Hepatocyte (in vitro differentiated cells): ENCODE measurements around the gene ZBTB1. TPM values are rescaled to one million over a fixed set of nuclear protein-coding genes. Genes with fewer than 3 reads are reported as not detected.

Experiments used
- DNase-seq: peaks from one replicate; pipeline ENCODE4 v3.0.0-alpha.2; 2016; ENCODE audit warnings: low spot score
- H2AFZ ChIP-seq: fragments of 200-600 bp; sonication (generic); 2 replicates; pipeline ENCODE4 v1.6.0; 2016; ENCODE audit warnings: antibody characterized with exemption, mild to moderate bottlenecking
- H3K27ac ChIP-seq: fragments of 200-600 bp; sonication (generic); 2 replicates; pipeline ENCODE4 v1.5.1; 2016; ENCODE audit warnings: mild to moderate bottlenecking
- H3K27me3 ChIP-seq: fragments of 200-600 bp; sonication (generic); 2 replicates; pipeline ENCODE4 v1.6.1; 2016
- H3K36me3 ChIP-seq: fragments of 200-600 bp; sonication (generic); replicated peaks from 2 replicates; pipeline ENCODE4 v1.5.1; 2016; ENCODE audit warnings: low read depth; ENCODE audit not compliant: insufficient read depth
- H3K4me1 ChIP-seq: fragments of 200-600 bp; sonication (generic); 2 replicates; pipeline ENCODE4 v1.5.1; 2016; ENCODE audit warnings: mild to moderate bottlenecking, moderate library complexity; ENCODE audit not compliant: insufficient read depth
- H3K4me2 ChIP-seq: fragments of 200-600 bp; sonication (generic); 2 replicates; pipeline ENCODE4 v1.6.0; 2016
- H3K4me3 ChIP-seq: fragments of 200-600 bp; sonication (generic); 2 replicates; pipeline ENCODE4 v1.5.1; 2016; ENCODE audit warnings: mild to moderate bottlenecking
- H3K79me2 ChIP-seq: fragments of 200-600 bp; sonication (generic); 2 replicates; pipeline ENCODE4 v1.6.0; 2017; ENCODE audit warnings: mild to moderate bottlenecking
- H3K9me2 ChIP-seq: fragments of 200-600 bp; sonication (generic); replicated peaks from 2 replicates; pipeline ENCODE4 v1.6.0; 2017; ENCODE audit warnings: mild to moderate bottlenecking; ENCODE audit not compliant: insufficient read depth
- H3K9me3 ChIP-seq: fragments of 200-600 bp; sonication (generic); 2 replicates; pipeline ENCODE4 v1.5.1; 2016; ENCODE audit warnings: low read depth, mild to moderate bottlenecking
- H4K20me1 ChIP-seq: fragments of 200-600 bp; sonication (generic); 2 replicates; pipeline ENCODE4 v1.6.0; 2016; ENCODE audit warnings: mild to moderate bottlenecking; ENCODE audit not compliant: insufficient read depth, poor library complexity, severe bottlenecking
- CTCF ChIP-seq: fragments of 200-600 bp; sonication (generic); IDR thresholded peaks from 2 replicates; pipeline ENCODE4 v1.5.1; 2016; ENCODE audit warnings: antibody characterized with exemption, mild to moderate bottlenecking; ENCODE audit not compliant: poor library complexity
- EZH2 ChIP-seq: fragments of 200-600 bp; sonication (generic); IDR thresholded peaks from 2 replicates; pipeline ENCODE4 v1.6.1; 2016; ENCODE audit warnings: antibody characterized with exemption, mild to moderate bottlenecking, borderline replicate concordance
- EZH2phosphoT487 ChIP-seq: fragments of 200-600 bp; sonication (generic); IDR thresholded peaks from one replicate; pipeline ENCODE4 v1.6.1; 2018; ENCODE audit warnings: antibody characterized with exemption, mild to moderate bottlenecking, low read depth, moderate library complexity; ENCODE audit not compliant: unreplicated experiment, severe bottlenecking
- WGBS: methylation state at CpG from one replicate; pipeline ENCODE4 v1.1.6; 2016; ENCODE audit warnings: low lambda C conversion rate; ENCODE audit errors: missing lambda C conversion rate; 5-methylcytosine and 5-hydroxymethylcytosine counted together
- polyA plus RNA-seq: library from polyadenylated mRNA; unstranded; fragments of >200 nt; fragmentation: Nextera tagmentation; extraction: Ambion mirVana; gene quantifications from 2 replicates; pipeline ENCODE4 v1.2.1, GENCODE V29; 2016
- total RNA-seq: library from RNA; depleted of rRNA; stranded (reverse); fragments of >200 nt; gene quantifications from 2 replicates; pipeline ENCODE4 v1.2.3, GENCODE V29; 2014

Gene ZBTB1
- total RNA-seq, result 60.4 and 65.3 TPM in 2 replicates
- 23.6 and 30.3 TPM in 2 replicates for polyA plus RNA-seq

DNA sequence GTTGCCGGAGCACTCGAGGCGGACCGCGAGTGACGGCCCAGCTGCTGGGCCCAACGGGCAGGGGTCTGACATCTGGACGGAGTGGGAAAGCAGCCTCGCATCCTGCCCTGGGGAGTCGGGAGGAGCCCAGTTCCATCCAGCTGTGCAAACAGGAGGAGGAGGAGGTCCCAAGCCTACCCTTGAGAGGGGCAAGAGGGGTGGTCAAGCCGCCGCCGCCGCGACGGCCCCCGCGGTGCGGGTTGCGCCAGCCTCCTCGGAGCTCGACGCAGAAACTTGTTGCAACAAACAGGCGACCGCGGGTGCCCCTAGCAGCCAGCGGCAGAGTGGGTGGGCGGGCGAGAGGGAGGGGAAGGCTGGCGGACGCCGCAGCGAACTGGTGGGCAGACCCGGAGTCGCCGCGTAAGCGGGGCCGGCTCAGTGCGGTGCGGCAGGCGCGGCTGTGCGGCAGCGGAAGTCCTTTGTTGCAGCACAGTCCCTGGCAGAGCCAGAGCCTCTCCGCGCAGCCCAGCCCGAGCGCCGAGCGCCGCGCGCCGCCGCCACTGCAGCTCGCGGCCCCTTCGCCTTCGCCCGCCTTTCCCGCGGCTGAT is at the start of gene ZBTB1:
Gene ZBTB1, plus strand, starts transcription at position 461 of the 587 bp plus-strand sequence. CDS start 16,735 bp downstream, outside the sequence.
- peak; percentile 92 for DNase-seq
- Histone ChIP-seq H3K9me2 (no peaks in the 10 kb centered on the region), H3K36me3 (no peaks in the 10 kb centered on the region), H4K20me1 (peaks cover 41% of the 10 kb centered on the region), H3K4me1 (peaks cover 50% of the 10 kb centered on the region), H3K4me2 (peak within 1 kb of the TSS; percentile 90), H3K79me2 (peaks cover 67% of the 10 kb centered on the region), H3K4me3 (peak within 1 kb of the TSS; percentile 91), H3K27me3 (no peaks in the 10 kb centered on the region), H3K9me3 (no peaks in the 10 kb centered on the region), H3K27ac (peak within 1 kb of the TSS; percentile 100), H2AFZ (peak within 1 kb of the TSS; percentile 76)
- under 1% methylated on average over 28 of the region's 63 CpGs for WGBS
- TF ChIP-seq CTCF (no peak), EZH2 (no peak), EZH2phosphoT487 (no peak)

GRCh38 chr14:64459405-64460136 is 45.0 kb upstream of the ZBTB1 start:
- no peak for DNase-seq
- no peak overlapping the region for H3K4me3 ChIP-seq
- no peak overlapping the region for H3K27ac ChIP-seq
- H3K4me2 ChIP-seq, result no peak overlapping the region
- WGBS, result 92% methylated on average over 4 of the region's 4 CpGs
- no peak overlapping the region for H2AFZ ChIP-seq
- no peaks in the 10 kb centered on the region for H3K4me1 ChIP-seq
- no peaks in the 10 kb centered on the region for H3K9me2 ChIP-seq
- TF ChIP-seq CTCF (no peak), EZH2 (no peak), EZH2phosphoT487 (no peak)
- H4K20me1 ChIP-seq, result no peaks in the 10 kb centered on the region
- no peaks in the 10 kb centered on the region for H3K79me2 ChIP-seq
- no peaks in the 10 kb centered on the region for H3K9me3 ChIP-seq
- no peaks in the 10 kb centered on the region for H3K36me3 ChIP-seq
- no peaks in the 10 kb centered on the region for H3K27me3 ChIP-seq

GRCh38 chr14:64461221-64461620 is 43.3 kb upstream of the ZBTB1 start:
- H3K27ac ChIP-seq, result no peak overlapping the region
- no peaks in the 10 kb centered on the region for H3K9me3 ChIP-seq
- TF ChIP-seq EZH2, result no peak
- H3K4me3 ChIP-seq, result no peak overlapping the region
- H3K36me3 ChIP-seq, result no peaks in the 10 kb centered on the region
- no peaks in the 10 kb centered on the region for H3K79me2 ChIP-seq
- H3K4me2 ChIP-seq, result no peak overlapping the region
- H2AFZ ChIP-seq, result no peak overlapping the region
- WGBS, result 86% methylated on average over 3 of the region's 3 CpGs
- H3K4me1 ChIP-seq, result no peaks in the 10 kb centered on the region
- H4K20me1 ChIP-seq, result no peaks in the 10 kb centered on the region
- H3K27me3 ChIP-seq, result no peaks in the 10 kb centered on the region
- H3K9me2 ChIP-seq, result no peaks in the 10 kb centered on the region
- no peak for DNase-seq

DNA sequence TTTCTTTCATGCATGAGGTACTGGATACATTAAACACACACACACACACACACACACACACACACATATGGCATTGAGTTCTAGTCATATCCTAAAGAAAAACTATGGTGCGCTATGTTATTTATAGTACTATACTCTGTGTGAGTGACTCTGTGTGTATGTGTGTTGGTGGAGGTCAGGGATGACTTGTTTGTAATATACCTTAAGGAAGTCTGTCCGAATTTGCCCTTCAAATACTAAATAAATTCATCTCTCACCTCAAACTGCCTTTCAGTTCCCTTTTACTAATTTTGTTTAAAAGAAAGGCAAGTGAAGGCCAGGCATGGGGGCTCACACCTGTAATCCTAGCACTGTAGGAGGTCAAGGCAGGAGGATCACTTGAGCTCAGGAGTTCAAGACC is 41.4 kb upstream of the ZBTB1 start:
- Histone ChIP-seq H3K27ac (no peak overlapping the region), H2AFZ (no peak overlapping the region), H3K27me3 (no peaks in the 10 kb centered on the region), H3K4me3 (no peak overlapping the region), H3K4me2 (no peak overlapping the region), H4K20me1 (no peaks in the 10 kb centered on the region), H3K4me1 (peaks cover 6% of the 10 kb centered on the region), H3K79me2 (no peaks in the 10 kb centered on the region), H3K9me3 (no peaks in the 10 kb centered on the region), H3K9me2 (no peaks in the 10 kb centered on the region), H3K36me3 (no peaks in the 10 kb centered on the region)
- no peak for TF ChIP-seq CTCF
- no peak for TF ChIP-seq EZH2
- TF ChIP-seq EZH2phosphoT487, result no peak
- 100% methylated on average over 2 of the region's 2 CpGs for WGBS
- DNase-seq, result no peak
